GM21717 (cell line): ENCODE data around the gene PPAT.
"Not testable (repeated sequence)": the region's sequence is repeated elsewhere in the genome, so short reads cannot be mapped to it uniquely, and the experiment has no call there.

Experiments
- ATAC-seq: cut with Tn5 transposase; IDR thresholded peaks from one replicate; pipeline ENCODE4 v1.9.1; 2021; ENCODE audit warnings: mild to moderate bottlenecking, moderate library complexity; ENCODE audit not compliant: unreplicated experiment

The PPAT gene

GRCh38 chr4:56387023-56388001, 48.1 kb downstream of the PPAT start, which contains the start of gene AASDH:
AASDH (minus strand) TSS chr4:56387491; CDS start chr4:56384299, 3,192 bp downstream.
- peak; percentile 96 for ATAC-seq

GRCh38 chr4:56386091-56386490, 49.3 kb downstream of the PPAT start:
- no peak for ATAC-seq

GRCh38 chr4:56375458-56375857, 60.0 kb downstream of the PPAT start:
- ATAC-seq, result no peak

GRCh38 chr4:56374956-56375355, 60.5 kb downstream of the PPAT start:
- ATAC-seq, result no peak

GRCh38 chr4:56372774-56373173, 62.6 kb downstream of the PPAT start:
- ATAC-seq, result no peak

GRCh38 chr4:56371426-56372220, 63.8 kb downstream of the PPAT start:
- no peak for ATAC-seq

GRCh38 chr4:56370377-56370776, 65.0 kb downstream of the PPAT start:
- no peak for ATAC-seq

- not testable (repeated sequence) for ATAC-seq
Measured at GRCh38 chr4:56362981-56363380, 72.4 kb downstream of the PPAT start.

GRCh38 chr4:56360071-56360470, 75.3 kb downstream of the PPAT start:
- no peak for ATAC-seq

GRCh38 chr4:56356650-56357049, 78.8 kb downstream of the PPAT start:
- ATAC-seq, result no peak

- no peak for ATAC-seq
Measured at GRCh38 chr4:56348576-56348975, 86.8 kb downstream of the PPAT start.

- ATAC-seq, result no peak
Measured at GRCh38 chr4:56345458-56345857, 90.0 kb downstream of the PPAT start.
